Kidney epithelial cell (primary cell): Measurements from ENCODE around the gene MXD1. TPM values are rescaled to one million over a fixed set of nuclear protein-coding genes. Genes with fewer than 3 reads are reported as not detected.

Source experiments
- DNase-seq: peaks from one replicate; pipeline ENCODE4 v3.0.0-alpha.2; 2010; ENCODE audit warnings: low read depth
- H3K27me3 ChIP-seq: 2 replicates; pipeline ENCODE4 v1.6.0; 2011; ENCODE audit warnings: low read length; ENCODE audit not compliant: control insufficient read depth, insufficient read depth
- H3K36me3 ChIP-seq: 2 replicates; pipeline ENCODE4 v1.5.1; 2011; ENCODE audit warnings: low read length; ENCODE audit not compliant: control insufficient read depth, insufficient read depth
- H3K4me3 ChIP-seq: 2 replicates; pipeline ENCODE4 v1.5.1; 2011; ENCODE audit warnings: low read depth, mild to moderate bottlenecking, control low read depth, low read length
- total RNA-seq: library from RNA; depleted of rRNA; stranded (reverse); fragments of >200 nt; gene quantifications from 2 replicates; pipeline ENCODE4 v1.2.3, GENCODE V29; 2015
- TF ChIP-seq, protein P1 (sequence below): IDR thresholded peaks from 2 replicates; pipeline ENCODE4 v1.5.1; 2011; ENCODE audit warnings: mild to moderate bottlenecking, moderate library complexity, low read length, control low read depth, inconsistent platforms; ENCODE audit not compliant: insufficient read depth, poor library complexity, severe bottlenecking

Gene MXD1
- total RNA-seq, 1 donor from 2014 or later, result 14.4 TPM

DNA sequence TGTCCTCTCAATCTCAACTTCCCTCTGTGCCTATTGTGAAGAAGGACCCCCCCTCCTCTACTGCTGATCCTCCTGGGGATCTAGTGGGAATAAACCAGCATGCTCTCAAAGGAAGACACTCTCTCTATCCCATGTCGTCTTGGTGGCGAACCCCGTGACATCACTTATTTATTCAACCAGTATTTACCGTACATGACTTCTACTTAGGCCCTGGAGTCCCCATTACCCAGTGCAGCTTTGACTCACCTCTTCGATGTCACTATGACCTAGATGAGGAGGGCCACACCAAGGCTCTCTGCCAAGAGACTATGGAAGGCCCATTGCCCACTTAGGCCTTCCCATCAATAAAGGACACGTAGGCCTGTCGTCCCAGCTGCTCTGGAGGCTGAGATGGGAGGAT lies 29.8 kb downstream of the MXD1 start:
- no peak for DNase-seq
- Histone ChIP-seq H3K27me3 (peaks cover 5% of the 10 kb centered on the region), H3K36me3 (no peaks in the 10 kb centered on the region), H3K4me3 (no peak overlapping the region)
- TF ChIP-seq, protein P1, sequence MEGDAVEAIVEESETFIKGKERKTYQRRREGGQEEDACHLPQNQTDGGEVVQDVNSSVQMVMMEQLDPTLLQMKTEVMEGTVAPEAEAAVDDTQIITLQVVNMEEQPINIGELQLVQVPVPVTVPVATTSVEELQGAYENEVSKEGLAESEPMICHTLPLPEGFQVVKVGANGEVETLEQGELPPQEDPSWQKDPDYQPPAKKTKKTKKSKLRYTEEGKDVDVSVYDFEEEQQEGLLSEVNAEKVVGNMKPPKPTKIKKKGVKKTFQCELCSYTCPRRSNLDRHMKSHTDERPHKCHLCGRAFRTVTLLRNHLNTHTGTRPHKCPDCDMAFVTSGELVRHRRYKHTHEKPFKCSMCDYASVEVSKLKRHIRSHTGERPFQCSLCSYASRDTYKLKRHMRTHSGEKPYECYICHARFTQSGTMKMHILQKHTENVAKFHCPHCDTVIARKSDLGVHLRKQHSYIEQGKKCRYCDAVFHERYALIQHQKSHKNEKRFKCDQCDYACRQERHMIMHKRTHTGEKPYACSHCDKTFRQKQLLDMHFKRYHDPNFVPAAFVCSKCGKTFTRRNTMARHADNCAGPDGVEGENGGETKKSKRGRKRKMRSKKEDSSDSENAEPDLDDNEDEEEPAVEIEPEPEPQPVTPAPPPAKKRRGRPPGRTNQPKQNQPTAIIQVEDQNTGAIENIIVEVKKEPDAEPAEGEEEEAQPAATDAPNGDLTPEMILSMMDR, result no peak

DNA sequence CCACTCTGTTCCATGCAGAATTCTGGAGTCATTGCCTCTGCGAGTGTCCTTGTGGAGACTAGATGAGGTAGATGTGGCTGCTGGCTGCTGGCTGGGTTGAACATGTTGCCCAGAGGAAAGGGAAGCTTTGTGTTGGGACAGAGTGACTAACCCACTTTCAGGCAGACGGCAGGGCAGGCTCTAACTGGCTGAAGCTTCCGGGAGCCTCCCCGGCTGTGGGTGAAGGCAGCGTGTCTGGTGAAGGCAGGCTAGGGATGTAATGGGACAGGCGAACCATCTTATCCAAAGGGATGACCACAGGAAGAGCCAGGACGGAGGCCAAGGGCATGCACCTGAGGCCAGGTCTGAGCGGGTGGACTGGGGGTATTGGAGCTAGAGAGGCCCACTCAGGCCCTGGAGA lies 30.5 kb downstream of the MXD1 start:
- Histone ChIP-seq H3K4me3 (no peak overlapping the region), H3K36me3 (no peaks in the 10 kb centered on the region), H3K27me3 (peaks cover 5% of the 10 kb centered on the region)
- no peak for DNase-seq
- TF ChIP-seq, protein P1, result no peak

DNA sequence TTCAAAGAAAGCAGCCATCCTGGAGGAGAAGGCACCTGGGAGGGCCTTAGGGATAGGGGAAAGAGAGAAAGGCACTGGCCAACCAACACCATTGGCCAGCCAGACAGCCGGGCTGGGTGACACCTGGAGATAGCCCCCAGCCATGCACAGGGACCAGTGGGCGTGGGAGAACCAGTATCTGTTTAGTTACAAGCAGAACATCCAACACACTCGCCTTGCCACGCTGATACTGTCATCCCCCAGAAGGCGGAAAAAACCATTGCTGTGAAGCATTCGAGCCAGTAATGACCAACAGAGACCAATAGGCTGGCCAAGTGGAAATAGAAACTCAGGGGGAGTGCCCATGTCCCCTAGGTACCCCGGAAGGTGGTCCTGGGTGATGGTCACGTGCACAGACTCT lies 31.0 kb downstream of the MXD1 start:
- H3K27me3 ChIP-seq, result peaks cover 5% of the 10 kb centered on the region
- TF ChIP-seq, protein P1, result no peak
- no peak for DNase-seq
- no peaks in the 10 kb centered on the region for H3K36me3 ChIP-seq
- H3K4me3 ChIP-seq, result no peak overlapping the region

DNA sequence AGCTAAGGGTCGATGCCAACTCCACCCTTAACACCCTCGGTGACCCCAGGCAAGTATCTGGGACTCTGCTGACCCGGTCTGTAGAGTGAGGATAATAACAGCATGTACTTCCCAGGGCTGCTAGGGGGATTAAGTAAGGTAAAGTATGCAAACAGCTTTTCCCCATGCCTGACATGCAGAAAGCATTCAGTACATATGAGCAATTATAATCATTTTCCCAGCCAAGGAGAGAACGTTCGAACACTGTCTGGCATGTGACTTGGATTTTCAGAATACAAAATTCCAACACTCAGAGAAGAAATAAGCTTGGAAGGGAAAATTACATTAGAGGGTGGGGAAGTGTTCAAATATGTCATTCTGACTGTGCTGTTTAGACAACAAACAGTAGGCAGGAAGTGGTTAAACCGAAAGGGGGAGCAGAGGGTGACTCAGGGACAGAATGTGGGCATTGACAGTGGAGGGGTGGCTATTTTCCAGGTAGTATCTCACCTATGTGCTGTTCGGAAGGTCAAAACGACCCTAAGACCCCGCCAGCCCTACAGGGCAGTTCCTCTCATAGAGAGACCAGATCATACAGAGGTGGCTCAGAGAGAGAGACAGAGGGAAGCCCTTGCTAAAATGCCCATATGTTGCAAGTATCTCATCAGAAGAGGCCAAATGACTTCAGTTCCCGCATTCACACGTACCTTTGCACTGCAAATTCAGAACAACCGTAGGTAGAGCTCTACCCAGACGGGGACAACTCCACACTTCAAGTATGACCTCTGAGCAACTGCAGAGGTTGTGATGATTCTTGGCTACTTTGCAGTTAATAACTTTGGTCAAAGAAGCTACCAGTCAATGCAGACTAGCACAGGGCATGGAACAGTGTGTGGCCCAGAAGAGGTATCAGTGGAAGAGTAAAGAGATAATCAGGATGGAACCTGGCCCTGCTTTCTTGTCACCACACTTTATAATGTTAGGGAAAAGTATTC lies 31.7 kb downstream of the MXD1 start:
- peaks cover 5% of the 10 kb centered on the region for H3K27me3 ChIP-seq
- H3K36me3 ChIP-seq, result no peaks in the 10 kb centered on the region
- no peak overlapping the region for H3K4me3 ChIP-seq
- TF ChIP-seq, protein P1, result no peak
- peak; percentile 21 for DNase-seq

DNA sequence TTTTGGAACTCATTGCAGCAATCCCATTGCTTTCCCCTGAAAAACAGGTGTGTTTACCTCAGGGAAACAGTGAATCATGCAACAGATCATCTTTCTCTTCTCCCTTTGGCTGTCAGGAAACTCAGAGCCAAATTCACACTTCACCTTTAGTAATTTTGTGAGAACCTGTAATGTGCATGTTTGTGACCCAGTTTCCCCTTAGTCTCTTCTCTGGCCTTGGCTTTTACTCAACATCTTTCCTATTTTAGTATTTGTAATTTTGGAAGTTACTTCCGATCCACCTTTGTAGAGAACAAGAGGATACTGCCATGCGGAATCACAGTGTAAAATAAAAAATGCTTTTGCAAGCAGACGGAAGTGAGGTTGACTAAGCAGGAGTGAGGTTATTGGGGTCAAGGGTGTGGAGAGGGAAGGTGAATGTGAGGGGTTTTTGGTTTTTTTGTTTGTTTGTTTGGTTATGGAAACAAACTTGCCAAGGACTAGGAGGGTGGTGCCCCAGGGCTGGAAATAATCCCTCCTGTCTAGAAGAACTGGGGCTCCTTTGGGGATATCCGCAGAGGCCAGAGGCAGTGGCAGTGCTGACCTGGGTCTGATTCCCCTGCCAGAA lies 32.5 kb downstream of the MXD1 start:
- Histone ChIP-seq H3K27me3 (peaks cover 5% of the 10 kb centered on the region), H3K4me3 (no peak overlapping the region), H3K36me3 (no peaks in the 10 kb centered on the region)
- TF ChIP-seq, protein P1, result no peak
- DNase-seq, result no peak
